AG10803 (cell line): Measurements from ENCODE around the gene FOXP1.
"Not testable (repeated sequence)": the region's sequence is repeated elsewhere in the genome, so short reads cannot be mapped to it uniquely, and the experiment has no call there.

Experiments used
- DNase-seq: peaks from one replicate; pipeline ENCODE4 v3.0.0; 2010; ENCODE audit warnings: low read depth
- H3K4me3 ChIP-seq: 2 replicates; pipeline ENCODE4 v1.5.1; 2011; ENCODE audit warnings: mild to moderate bottlenecking, low read length, control low read depth
- CTCF ChIP-seq: conservative IDR thresholded peaks from 2 replicates; pipeline ENCODE4 v1.5.1; 2011; ENCODE audit warnings: mild to moderate bottlenecking, low read length, control low read depth, inconsistent platforms

Gene FOXP1

GRCh38 chr3:71022551-71023335 is 560.8 kb downstream of the FOXP1 start:
- no peak overlapping the region for H3K4me3 ChIP-seq
- DNase-seq: no peak
- peak; percentile 31 for TF ChIP-seq CTCF

GRCh38 chr3:71018799-71019198 is 564.7 kb downstream of the FOXP1 start:
- H3K4me3 ChIP-seq: no peak overlapping the region
- DNase-seq: no peak
- no peak for TF ChIP-seq CTCF

GRCh38 chr3:71016178-71016845 is 567.2 kb downstream of the FOXP1 start:
- no peak for TF ChIP-seq CTCF
- peak; percentile 27 for DNase-seq
- no peak overlapping the region for H3K4me3 ChIP-seq

- H3K4me3 ChIP-seq, DNase-seq: not testable (repeated sequence)
These were observed 568.9 kb downstream of the FOXP1 start for GRCh38 chr3:71014616-71015015.

GRCh38 chr3:71012971-71013370 is 570.6 kb downstream of the FOXP1 start:
- H3K4me3 ChIP-seq: no peak overlapping the region
- TF ChIP-seq CTCF: no peak
- no peak for DNase-seq

- H3K4me3 ChIP-seq: no peak overlapping the region
- DNase-seq: no peak
- TF ChIP-seq CTCF: no peak
These were observed 571.8 kb downstream of the FOXP1 start for GRCh38 chr3:71011565-71012287.

- no peak overlapping the region for H3K4me3 ChIP-seq
- no peak for DNase-seq
- TF ChIP-seq CTCF: no peak
These were observed 572.6 kb downstream of the FOXP1 start for GRCh38 chr3:71010726-71011455.
